HG02759 (cell line): Measurements from ENCODE around the gene STMP1.
A peak's percentile ranks its signal among the peaks of the same experiment; 100 is the strongest.
"Not testable (repeated sequence)": the region's sequence is repeated elsewhere in the genome, so short reads cannot be mapped to it uniquely, and the experiment has no call there.

Experiments
- ATAC-seq: cut with Tn5 transposase; IDR thresholded peaks from one replicate; pipeline ENCODE4 v1.9.1; 2021; ENCODE audit warnings: mild to moderate bottlenecking, moderate library complexity; ENCODE audit not compliant: unreplicated experiment

STMP1 gene

DNA sequence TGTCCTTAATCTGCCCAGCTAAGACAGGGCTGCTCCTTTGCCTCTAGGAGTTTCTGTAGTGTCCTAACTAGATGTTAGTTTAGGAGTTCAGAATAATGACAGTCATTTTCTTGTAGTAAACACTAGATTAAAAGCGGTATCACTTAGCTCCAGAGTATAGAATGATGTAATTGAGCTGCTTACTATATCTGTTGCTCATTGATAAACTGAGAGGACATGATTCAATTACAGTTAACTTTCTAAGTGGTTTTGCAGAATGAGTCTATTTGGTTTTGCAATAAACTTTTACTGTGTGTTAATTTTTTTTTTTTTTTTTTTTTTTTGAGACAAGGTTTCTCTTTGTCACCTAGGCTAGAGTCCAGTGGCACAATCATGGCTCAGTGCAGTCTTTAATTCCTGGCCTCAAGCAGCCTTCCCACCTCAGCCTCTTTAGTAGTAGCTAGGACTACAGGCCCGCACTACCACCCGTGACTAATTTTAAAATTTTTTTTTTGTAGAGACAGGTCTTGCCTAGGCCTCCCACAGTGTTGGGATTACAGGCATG lies 1.8 kb downstream of the STMP1 start:
- ATAC-seq, result no peak

DNA sequence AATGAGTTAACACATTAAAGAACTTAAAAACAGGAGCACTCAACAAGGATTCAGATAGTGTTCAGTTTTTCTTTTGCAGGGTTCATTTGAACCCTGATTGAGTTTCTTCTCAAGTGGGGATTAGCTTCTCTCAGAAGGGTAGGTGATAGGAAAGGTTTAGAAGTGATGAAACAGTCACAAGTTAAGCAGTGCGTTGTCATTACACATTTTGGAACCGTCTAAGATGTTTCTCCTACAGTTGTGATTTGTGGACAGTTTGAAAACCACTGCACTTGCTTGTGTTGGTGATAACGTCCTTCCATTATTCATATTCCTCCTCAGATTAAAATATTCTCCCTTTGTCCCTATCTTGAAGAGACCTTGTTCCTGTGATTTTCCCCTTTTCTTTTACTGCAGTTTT lies 2.7 kb downstream of the STMP1 start:
- ATAC-seq, result no peak

DNA sequence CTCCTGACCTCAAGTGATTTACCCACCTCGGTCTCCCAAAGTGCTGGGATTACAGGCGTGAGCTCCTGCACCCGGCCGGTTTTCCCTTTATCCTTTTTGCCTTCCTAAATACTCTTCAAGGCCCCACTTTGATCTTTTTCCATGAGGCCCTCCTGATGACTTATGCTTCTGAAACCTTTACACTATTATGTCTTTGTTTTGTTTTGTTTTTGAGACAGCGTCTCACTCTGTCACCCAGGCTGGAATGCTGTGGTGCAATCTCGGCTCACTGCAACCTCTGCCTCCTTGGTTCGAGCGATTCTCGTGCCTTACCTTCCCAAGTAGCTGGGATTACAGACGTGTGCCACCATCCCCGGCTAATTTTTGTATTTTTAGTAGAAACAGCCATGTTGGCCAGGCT lies 3.8 kb downstream of the STMP1 start:
- ATAC-seq, result no peak

DNA sequence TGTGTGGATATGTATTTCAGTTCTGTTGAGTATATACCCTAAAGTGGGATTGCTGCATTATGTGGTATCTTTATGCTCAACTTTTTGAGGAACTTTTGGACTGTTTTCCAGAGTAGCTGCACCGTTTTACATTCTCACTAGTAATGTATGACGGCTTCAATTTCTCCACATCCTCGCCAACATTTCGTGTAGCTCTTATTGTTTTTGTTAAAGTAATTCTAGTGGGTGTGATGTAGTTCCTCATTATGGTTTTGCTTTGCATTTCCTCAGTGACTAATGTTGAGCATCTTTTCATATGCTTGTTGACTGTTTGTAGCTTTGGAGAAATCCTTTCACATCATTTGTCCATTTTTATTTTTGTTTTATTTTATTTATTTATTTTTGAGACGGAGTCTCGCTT lies 4.5 kb downstream of the STMP1 start:
- no peak for ATAC-seq

DNA sequence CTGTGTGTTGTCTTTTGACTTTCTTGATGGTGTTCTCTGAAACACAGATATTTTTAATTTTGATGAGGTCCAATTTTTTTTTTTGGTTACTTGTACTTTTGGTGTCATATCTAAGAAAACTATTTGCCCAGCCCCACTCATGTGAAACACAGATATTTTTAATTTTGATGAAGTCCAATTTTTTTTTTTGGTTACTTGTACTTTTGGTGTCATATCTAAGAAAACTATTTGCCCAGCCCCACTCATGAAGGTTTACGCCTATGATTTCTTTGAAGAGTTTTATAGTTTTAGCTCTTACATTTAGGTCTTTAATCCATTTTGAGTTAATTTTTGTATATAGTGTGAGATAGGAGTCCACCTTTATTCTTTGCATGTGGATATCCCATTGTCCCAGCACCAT lies 5.3 kb downstream of the STMP1 start:
- ATAC-seq, result not testable (repeated sequence)

DNA sequence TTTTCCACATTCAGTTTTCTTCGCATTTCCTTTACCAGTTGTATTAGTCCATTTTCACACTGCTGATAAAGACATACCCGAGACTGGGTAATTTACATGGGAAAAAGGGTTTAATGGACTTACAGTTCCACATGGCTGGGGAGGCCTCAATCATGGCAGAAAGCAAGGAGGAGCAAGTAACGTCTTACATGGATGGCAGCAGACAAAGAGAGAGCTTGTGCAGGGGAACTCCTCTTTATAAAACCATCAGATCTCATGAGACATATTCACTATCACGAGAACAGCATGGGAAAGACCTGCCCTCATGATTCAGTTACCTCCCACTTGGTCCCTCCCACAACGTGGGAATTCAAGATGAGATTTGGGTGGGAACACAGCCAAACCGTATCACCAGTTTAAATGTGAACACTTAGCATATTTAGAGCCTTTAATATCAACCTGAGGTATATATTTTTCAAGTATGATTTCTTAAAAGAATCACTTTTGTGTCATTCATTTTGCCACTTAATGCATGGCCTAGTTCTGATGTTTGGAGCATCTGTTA lies 6.6 kb downstream of the STMP1 start:
- ATAC-seq, result not testable (repeated sequence)

DNA sequence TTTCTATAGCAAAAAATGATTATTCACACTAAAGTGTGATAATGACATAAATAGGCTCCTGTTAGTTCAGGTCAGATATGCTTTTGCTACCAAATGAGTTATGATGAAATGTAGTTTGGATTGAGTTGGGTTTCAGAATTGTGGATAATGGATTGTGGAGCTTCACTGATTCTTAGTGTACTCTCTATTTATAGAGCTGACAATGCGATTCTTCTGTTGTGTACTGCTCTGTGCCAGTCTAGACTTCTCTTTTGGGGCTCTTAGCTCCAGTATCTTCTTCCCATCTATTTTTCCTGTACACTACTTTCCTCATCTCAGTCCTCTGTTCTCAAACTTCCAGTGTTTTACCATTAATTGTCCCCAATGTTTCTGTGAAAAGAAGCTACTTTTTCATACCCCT lies 7.5 kb downstream of the STMP1 start:
- no peak for ATAC-seq

DNA sequence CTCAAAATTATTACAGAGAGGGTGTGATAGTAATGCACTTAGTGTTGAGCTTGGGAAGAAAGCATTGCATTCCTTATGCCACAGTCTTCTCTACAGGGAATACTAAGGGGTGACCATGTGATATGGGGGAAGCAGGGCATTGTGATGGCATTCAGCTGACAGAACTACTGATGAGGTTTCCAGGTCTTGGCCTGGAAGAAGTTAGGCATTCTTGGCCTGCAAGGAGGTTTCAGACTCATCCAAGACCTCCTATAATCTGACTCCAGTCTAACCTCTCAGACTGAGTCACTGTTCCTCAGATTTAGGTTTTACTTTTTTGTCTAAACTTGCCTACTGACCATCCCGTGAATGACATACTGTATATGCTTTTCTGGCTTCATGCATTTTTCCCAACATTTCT lies 7.9 kb downstream of the STMP1 start:
- ATAC-seq, result no peak

DNA sequence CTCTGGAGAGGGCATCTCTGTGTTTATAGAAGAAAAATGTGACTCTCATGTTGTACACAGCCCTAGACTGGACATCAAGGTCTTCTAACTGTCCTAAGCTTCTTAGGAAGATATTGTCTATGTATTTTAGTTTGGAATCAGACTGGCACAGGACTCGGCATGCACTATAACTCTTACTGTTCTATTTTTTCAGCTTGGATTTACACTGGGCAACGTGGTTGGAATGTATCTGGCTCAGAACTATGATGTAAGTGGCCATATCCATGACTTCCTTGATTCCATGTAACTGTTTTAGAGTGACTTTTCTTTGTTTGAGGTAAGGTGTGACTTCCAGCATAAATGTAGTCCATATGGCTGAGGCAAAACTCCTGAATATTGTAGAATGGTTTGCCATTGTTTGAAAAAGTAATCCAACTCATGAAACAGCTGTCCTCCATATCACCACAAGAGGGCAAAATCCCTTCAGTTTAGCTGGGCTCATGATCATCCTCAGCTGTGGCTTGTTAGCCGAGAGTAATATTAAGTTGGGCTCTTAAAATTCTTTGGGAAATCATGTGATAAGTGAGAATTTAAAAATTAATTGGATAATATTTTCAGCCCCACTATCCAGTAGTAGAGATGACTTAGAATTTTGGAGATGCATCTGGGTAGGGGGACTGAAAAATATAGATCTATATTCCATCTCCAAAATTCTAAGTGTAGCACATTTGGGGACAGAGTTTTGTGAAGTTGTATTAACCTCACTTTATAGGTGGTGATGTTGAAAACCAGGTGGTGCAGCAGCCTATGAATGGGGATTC lies 10.4 kb downstream of the STMP1 start:
- peak; percentile 83 for ATAC-seq

DNA sequence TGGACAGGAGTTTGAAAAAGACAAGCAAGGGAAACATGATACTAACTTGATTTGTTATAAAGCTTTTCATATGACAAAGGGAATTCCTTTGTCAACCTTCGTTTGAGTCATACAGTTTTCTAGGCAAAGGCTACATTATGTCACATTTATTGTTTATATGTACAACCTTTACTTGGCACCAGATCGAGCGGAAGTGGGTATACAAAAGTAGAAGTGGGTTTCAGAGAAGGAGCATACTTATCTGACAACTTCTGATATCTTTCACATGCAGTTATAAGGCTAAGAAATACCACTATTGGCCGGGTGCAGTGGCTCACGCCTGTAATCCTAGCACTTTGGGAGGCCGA lies 11.0 kb downstream of the STMP1 start:
- no peak for ATAC-seq

DNA sequence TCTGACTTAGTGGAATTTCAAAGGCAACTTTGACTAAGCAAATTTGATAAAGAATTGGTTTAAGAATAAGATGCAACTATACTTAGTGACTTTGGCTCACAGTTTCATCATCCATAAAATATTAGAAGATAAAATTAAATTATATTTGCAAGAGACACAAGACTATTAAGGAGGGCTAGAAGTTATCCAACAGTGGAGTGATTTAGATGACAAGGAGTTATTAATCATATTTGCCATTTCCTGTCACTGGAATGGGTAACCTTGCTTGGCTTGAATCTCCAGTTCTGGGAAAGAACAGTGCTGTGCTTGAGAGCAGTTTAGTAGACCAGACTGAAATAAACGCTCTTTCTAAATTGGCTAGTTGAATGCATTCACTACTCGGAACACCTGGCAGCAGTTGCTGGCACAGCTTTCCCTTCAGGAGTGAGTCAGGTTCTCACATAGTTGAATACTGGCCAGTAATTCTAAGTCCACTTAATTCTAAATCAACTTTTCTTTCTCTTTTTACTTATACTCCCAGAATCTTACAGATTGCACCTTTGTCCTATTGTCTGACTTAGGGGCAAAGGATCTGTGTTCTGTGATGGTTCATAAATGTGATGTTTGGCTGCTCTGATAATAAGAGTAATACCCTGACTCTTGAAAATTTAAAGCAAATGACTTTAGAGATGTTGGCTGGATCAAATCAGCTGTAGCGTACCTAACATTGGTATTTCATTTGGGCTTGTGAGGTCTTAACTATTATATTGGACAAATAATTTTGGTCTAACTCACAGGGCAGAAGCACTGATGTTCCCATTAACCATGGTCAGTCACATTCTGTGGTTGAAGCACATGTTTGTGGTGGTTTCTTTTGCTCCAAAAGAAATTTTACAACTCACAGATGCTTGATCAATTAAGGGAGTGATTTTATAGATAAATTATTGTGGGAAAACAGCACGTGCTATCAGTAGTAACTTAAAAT lies 16.6 kb downstream of the STMP1 start:
- ATAC-seq, result no peak

DNA sequence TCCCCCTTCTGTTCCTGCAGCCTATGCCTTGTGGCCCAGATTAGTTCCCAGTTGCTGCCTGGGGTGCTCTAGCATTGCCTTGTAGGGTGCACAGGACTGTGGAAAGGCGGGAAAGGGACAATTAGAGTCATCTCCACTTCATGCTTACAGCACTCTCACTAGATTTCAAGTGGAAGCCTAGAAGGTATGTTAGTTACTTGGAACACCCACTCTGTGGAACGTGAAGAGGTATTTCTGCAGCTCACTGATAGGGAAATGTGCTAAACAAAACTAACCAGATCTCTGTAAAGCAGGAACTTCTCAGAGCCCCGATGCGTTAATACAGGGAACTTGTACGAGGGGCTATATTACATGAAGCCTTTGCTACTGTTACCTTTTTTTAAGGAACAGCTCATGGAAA lies 19.4 kb downstream of the STMP1 start:
- no peak for ATAC-seq

DNA sequence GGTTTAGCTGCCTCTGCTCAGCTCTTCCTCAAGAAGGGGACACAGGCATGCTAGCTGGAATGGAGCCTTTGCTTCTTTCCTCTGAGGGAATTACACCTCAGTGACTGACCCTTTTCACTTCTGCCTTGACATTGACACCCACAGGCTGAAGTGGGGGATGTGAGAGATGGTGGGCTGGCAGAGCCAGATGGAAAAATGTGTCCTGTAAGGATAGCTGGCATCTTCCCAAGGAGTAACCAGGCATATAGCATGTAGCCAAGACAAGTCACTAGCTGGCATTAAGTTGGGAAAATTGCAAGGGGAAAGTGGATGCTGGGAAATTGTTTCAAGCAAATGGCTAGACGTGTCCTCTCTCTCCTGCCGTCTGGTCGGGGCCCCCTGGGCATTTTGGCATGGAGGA lies 19.9 kb downstream of the STMP1 start:
- no peak for ATAC-seq

DNA sequence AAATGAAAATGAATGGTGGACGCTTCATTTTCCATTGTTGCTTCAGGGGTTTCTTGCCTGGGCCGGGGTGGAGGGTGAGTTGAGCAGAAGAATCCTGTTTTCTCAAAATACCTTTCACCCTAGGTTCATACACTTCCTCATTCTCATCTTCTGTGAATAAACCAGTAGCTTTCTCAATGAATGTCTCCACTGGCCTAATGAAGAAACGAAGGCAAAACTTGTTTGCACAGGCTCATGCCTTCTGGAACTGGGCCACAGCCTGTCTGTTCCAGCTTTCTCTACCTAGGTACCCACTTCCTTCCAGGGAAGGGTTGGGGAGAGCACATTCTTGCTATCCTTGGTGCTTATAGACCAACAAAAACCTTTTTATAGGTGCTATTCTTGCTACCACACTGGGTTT lies 21.3 kb downstream of the STMP1 start:
- no peak for ATAC-seq

DNA sequence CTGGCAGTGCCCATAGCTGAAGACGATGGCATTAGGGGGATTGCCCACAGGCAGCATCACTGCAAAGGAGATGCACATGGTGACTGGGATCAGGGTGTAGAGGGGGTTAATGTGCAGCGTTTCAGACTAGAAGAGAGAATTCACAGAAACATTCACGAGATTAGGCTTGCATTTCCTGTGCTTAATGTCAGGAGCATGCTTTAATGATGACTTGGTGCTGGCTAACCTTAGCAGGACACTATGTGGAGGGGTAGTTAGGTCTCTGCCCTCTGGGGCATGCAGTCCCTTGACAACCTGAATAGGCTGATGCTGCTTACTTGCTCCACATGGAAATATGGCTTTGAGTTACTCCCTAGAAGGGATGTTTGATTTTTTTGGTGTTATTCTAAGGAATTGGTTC lies 21.8 kb downstream of the STMP1 start:
- no peak for ATAC-seq

DNA sequence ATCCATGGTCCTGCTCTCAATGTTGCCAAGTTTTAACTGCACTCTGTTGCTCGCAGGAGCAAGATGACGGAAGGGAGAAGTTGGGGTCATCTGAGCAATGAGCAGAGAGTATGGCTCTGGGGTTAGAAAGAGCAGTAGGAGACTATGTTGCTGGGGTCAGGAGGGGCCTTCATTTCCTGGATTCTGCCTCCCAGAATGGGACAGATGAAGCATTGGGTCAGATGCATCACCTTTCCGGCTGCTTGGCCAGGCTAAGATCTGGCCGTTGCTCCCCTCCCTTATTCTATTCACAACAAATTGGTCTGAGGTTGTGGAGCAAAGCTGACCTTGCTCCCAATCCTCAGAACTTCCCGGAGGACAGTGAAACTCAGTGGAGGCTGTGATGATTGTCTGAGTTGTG lies 22.4 kb downstream of the STMP1 start:
- ATAC-seq, result no peak

DNA sequence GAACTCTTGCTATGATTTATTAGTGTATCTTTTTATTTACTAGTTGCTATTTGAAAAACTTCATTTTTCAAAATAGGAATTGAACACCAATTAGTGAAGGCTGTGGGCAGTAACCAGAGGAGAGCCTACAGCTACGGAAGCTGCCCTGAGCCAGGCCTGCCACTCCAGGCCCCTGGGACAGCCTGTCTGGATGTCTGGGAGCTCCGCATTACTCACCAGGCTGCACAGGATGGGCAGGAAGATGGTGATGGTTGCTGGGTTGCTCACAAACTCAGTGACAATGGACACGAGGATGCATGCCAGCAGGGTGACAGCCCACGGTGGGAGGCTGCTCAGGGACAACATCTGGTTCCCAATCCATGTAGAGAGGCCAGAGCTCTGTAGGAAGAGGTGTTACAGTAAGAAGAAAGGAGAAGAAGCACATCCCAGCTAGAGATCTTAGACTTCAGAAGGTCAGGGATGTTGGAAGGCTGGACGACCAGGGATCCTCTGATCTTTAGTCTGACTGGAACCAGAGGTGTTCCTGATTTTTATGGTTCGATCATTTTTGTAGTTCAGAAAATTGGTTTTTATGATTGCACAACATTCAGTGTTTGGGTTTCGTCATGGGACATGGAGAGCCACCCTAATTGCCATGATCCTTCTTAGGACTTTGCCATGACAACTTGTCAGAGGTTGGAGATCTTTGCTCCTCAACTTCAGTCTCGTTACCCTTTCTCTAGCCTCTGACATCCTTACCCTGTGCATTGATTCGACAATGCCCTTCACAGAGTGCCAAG lies 23.2 kb downstream of the STMP1 start:
- ATAC-seq, result no peak

DNA sequence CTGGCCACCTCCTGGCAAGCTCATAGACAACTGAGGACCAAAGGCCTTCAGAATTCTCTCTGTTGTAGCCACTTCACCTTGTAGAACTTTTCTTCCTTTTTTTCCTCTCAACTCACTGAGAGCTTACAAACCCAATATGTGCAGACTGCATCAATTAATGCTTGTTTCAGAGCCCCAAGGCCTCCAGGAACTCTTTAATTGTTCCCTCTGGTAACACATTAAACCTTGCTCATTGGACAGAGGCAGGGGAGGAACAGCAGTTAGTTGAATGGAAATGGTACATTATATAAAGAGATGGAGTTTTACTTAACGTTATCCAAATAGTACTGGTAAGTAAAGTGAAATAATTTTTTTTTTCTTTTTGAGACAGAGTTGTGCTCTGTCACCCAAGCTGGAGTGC lies 25.2 kb downstream of the STMP1 start:
- no peak for ATAC-seq

DNA sequence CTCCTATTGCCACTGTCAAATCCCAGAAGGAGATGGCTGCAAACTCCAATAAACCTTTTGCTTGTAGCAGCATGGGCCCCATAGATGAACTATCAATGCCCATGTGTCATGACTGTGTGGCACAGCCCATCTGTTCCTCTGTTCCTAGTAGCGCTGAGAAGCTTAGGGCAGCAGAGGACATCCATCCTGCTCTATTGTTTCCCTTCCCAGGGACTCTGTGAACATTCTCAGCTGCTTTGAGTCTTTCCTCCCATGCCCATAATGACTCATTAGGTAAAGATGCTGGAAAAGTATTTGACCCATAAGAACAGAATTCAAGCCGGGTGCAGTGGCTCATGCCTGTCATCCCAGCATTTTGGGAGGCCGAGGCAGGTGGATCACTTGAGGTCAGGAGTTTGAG lies 28.3 kb downstream of the STMP1 start:
- ATAC-seq, result no peak

DNA sequence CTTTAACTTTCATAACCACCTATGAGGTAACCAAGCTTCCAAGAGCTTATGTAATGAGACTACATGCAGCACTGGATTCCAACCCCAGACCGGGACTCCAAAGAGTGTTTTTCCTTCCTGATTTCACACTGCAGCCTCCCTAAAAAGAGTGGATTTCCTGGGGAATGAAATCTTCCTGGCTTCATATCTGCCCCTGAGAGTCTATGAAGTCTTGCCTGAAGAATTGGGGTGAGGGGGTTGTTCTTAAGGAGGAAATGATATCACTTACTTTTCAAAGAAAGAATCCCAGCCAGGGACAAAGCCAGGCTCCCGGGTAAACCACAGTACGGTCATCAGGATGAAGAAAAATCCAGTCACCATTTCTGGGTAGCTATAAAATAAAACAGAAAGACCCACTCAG lies 29.7 kb downstream of the STMP1 start:
- ATAC-seq, result no peak

DNA sequence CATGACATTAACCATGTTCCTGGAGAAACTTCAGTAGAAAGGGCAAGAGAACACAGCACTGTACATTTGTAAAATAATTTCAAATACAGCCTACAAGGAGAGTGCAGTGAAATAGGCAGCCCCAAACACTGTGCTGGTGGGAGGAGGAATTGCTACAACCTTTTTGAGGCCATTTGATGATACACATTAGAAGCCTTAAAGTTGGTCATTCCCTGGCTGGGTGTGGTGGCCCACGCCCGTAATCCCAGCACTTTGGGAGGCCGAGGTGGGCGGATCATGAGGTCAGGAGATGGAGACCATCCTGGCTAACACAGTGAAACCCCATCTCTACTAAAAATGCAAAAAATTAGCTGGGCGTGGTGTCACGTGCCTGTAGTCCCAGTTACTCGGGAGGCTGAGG lies 30.3 kb downstream of the STMP1 start:
- not testable (repeated sequence) for ATAC-seq
